Non-pigmented ciliary epithelial cell (primary cell): Measurements from ENCODE around the gene CCDC87.
"Not testable (repeated sequence)": the region's sequence is repeated elsewhere in the genome, so short reads cannot be mapped to it uniquely, and the experiment has no call there.

ENCODE experiments used
- DNase-seq: peaks from one replicate; pipeline ENCODE4 v3.0.0-alpha.2; 2010; ENCODE audit warnings: low read depth

CCDC87 gene

GRCh38 chr11:66592457-66593302 lies at the start of gene CCDC87, which contains the start of gene CCS:
TSS of gene CCDC87 (minus strand) at chr11:66593063. CDS start at chr11:66593015, 48 bp downstream.
TSS of gene CCS (plus strand) at chr11:66593185. CDS start at chr11:66593262, 77 bp downstream.
- DNase-seq: no peak

- no peak for DNase-seq
Measured at GRCh38 chr11:66641834-66642233, 49.0 kb upstream of the CCDC87 start.

- DNase-seq: not testable (repeated sequence)
Measured at GRCh38 chr11:66639814-66640340, 47.0 kb upstream of the CCDC87 start.

DNA sequence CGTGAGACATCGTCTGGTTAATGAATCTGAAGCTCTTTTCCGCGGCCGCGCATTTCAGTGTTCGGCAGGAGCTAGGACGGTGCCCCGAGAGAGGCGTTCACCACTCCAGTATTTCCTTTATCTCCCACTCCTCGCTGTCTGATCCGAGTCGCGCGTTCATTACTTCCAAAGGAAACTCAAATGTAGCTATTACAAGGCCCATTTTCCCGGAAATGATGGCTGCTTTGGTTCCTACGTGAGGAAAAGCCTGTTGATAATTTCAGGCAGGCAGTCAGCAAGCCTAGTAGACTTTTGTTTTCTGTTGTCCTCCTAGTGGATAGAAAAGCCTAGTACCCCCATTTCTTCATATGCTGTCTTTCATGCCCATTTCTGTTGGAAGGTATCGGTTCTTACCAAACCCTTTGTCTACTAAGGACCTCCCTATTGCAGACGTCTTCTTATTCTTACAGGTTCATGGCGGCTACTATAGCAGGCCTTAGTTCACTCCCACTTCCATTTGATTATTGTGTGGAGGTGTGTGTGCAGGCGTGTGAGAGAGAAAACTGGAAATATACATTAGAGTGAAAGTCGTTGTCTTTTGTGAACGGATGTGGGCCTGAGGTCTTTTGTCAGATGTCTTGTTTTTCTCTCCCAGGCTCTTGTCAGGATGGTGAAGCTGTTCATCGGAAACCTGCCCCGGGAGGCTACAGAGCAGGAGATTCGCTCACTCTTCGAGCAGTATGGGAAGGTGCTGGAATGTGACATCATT lies 46.4 kb upstream of the CCDC87 start:
- no peak for DNase-seq

- DNase-seq: peak; percentile 100
Measured at GRCh38 chr11:66638177-66639065, 45.6 kb upstream of the CCDC87 start, which contains the start of gene RBM4. TSS of gene RBM4 (plus strand) at chr11:66638703. CDS start at chr11:66639712, 1,009 bp downstream.

DNA sequence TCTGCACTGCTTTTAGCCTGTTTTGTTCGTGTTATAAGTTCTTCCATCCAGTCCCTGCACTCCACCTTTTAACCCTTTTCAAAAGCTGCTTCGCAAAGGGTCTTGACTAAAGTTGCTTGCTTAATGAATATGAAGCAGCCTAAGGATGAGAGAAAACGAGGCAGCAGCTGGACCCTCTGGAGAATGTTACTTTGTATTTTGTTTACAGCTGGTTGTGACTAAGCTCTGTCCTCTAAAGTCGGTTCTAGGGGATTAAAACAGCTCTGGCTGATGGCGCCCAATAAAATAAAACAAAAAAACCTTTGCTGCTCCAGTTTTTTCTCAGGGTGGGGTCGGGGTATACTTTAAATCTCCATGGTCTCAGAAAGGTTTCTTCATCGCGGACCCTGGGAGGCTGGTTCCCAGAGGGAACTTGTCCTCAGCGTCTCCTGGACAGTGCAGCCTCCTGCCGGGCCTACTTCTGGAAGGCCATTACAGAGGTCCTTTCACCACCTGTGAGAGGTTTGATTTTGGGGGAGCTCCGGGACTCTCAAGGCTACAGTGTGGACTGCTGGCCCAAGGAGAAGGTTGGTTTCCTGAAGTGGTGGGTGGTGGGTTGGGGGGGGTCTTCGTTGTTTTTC lies 44.8 kb upstream of the CCDC87 start:
- no peak for DNase-seq

DNA sequence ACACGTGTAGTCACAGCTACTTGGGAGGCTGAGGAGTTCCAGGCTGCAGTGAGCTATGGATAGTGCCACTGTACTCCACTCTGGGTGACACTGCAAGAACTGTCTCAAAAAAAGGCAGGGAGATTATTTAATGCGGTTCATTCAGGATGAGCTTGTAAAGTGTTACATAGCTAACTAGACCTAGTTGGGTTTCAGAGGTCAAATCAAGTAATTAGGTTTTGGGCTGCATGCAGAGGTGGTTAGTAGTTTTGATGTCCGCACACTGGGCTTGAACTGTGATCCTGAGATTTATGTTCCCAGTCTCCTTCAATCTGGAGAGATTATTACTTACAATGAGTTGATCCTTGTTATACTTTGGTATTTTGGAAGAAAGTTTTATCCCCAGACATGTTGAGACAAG lies 43.5 kb upstream of the CCDC87 start:
- DNase-seq: no peak

DNA sequence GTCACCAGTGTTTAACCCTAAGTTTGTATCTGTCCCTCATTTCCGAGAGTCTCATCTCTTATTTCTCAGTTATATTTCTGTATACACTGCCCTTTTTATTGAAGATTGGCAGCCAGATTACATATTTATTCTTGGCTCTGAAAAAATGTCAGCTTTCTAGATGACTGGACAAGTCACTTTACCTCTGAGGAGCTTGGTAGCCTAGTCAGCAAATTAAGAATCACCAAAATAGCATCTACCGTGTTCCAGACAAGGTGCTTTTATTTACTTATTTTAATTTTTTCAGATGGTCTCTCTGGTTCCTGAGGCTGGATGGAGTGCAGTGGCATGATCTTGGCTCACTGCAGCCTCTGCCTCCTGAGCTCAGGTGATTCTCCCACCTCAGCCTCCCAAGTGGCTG lies 40.1 kb upstream of the CCDC87 start:
- no peak for DNase-seq

- no peak for DNase-seq
Measured at GRCh38 chr11:66631883-66632282, 39.0 kb upstream of the CCDC87 start.

- no peak for DNase-seq
Measured at GRCh38 chr11:66629356-66629755, 36.5 kb upstream of the CCDC87 start.

- DNase-seq: no peak
Measured at GRCh38 chr11:66628061-66628603, 35.3 kb upstream of the CCDC87 start.

- DNase-seq: no peak
Measured at GRCh38 chr11:66626926-66627325, 34.1 kb upstream of the CCDC87 start.

DNA sequence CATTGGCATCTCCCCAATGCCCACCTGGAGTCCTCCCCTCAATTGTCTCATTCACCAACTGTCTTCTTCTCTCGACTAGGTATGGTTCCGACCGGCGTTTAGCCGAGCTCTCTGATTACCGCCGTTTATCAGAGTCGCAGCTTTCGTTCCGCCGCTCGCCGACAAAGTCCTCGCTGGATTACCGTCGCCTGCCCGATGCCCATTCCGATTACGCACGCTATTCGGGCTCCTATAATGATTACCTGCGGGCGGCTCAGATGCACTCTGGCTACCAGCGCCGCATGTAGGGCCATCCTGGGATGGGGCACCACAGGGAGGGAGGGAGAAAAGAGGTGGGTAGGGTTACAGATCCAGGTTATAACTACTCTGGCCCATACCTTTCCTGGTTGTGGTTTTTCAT lies 33.5 kb upstream of the CCDC87 start:
- DNase-seq: no peak

DNA sequence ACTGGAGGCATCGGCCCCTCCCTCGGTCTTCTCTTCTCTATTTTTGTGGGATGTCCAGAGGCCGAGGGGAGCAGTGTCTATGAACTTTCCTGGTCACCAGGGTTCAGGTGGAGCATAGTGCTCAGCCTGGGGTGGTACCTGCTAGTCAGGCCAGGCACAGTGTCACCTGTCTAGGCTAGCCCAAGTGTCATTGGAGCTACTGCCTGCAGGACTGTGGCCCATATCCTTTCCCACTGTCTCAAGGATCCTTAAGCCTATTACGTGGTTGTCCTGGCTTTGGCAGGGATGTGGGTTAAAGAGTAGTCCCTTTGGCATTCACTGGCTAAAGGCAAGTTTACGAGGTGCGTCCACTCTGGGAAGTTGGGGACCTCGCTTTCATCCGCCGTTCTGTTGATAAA lies 32.9 kb upstream of the CCDC87 start:
- no peak for DNase-seq

- DNase-seq: no peak
Measured at GRCh38 chr11:66625041-66625751, 32.3 kb upstream of the CCDC87 start.

DNA sequence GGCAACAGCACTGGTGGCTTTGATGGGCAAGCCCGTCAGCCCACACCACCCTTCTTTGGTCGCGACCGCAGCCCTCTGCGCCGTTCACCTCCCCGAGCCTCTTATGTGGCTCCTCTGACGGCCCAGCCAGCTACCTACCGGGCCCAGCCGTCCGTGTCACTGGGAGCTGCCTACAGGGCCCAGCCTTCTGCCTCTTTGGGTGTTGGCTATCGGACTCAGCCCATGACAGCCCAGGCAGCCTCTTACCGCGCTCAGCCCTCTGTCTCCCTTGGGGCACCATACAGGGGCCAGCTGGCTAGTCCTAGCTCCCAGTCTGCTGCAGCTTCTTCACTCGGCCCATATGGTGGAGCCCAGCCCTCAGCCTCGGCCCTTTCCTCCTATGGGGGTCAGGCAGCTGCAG lies 31.6 kb upstream of the CCDC87 start:
- no peak for DNase-seq

- DNase-seq: no peak
Measured at GRCh38 chr11:66619080-66619554, 26.3 kb upstream of the CCDC87 start.

DNA sequence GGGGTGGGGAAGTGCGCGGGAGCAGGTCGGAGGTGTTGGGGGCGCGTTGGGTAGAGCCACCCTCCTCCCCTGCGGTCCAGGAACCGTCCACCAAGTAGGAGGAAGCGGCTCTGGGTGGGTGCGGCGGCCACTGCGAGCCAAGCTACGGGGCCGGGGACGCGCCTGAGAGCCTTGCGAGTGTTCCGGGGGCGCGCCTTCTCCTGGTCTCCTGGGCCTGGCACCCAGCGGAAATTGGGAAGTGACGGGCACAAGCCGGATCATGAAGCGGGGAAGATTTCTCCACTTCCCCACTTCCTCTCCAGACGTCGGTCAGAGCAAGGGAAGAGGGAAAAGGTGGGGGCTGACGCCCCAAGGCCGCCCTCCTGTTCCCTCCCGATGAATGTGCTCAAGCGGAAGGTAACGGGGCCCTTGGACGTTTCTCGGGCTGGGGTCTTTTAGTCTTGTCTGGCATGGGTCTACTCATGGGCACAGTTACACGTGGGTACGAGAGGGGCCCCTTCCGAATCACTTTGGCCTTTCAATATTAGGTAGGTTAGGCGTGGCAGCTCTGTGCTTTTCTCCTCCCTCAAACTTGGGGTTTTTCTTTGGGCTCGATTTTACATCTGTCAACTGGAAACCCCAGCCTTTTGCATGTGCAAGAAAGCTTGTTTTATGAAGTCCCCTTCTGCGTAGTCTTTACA lies 24.4 kb upstream of the CCDC87 start:
- no peak for DNase-seq

DNA sequence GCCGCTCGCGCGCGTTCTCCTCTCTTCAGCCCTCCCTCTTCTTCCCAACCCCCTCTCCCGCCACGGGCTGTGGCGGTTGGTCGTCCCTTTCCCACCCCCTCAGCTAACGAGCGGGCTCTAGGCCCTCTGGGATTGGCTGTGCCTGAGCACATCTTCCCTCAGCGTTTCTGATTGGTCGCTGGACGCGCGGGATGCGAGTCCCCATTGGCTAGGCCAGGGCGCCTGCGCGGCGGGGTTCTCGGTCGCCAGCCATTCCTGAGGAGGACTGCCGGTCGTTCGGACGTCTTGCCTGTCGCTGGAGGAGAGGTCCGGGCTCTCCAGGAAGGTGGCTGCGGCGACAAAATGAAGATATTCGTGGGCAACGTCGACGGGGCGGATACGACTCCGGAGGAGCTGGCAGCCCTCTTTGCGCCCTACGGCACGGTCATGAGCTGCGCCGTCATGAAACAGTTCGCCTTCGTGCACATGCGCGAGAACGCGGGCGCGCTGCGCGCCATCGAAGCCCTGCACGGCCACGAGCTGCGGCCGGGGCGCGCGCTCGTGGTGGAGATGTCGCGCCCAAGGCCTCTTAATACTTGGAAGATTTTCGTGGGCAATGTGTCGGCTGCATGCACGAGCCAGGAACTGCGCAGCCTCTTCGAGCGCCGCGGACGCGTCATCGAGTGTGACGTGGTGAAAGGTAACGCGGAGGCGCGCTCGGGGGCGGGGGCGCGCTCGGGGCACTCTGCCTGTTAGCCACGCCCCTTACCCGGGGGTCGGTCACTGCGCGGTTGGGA lies 23.7 kb upstream of the CCDC87 start, which contains the start of gene RBM14:
TSS of gene RBM14 (plus strand) at position 252 of the 776 bp plus-strand sequence. CDS start at position 343, 91 bp downstream.
- DNase-seq: peak; percentile 95
